SK-N-SH (cell line): ENCODE measurements around the gene KIR3DL3. TPM values are rescaled to one million over a fixed set of nuclear protein-coding genes. Genes with fewer than 3 reads are reported as not detected.

Experiments used
- CTCF ChIA-PET: fragments of 300-600, 350-600 bp; formaldehyde crosslinking; extraction: SDS; loops from one replicate; lab custom pipeline; 2021; lab: Yijun Ruan, JAX
- POLR2A ChIA-PET: fragments of 350-600 bp; sonication (Branson Sonifier 250); formaldehyde crosslinking; extraction: SDS; loops from one replicate; lab custom pipeline; 2020; ENCODE audit warnings: antibody characterized with exemption, inconsistent platforms; lab: Yijun Ruan, JAX
- DNase-seq: peaks from one replicate; pipeline ENCODE4 v3.0.0; 2012
- H2AFZ ChIP-seq: fragments of 200-600 bp; sonication (generic); 2 replicates; pipeline ENCODE4 v1.8.1; 2016; ENCODE audit warnings: antibody characterized with exemption, mild to moderate bottlenecking, low read depth
- H3F3A ChIP-seq: fragments of 200-600 bp; sonication (generic); replicated peaks from 2 replicates; pipeline ENCODE3; 2016; ENCODE audit warnings: antibody characterized with exemption, mild to moderate bottlenecking; ENCODE audit not compliant: insufficient read depth
- H3K27ac ChIP-seq, 2 experiments: fragments of 200-500 bp in 1 of 2; fragments of 200-600 bp in 1 of 2; sonication (Bioruptor generic) in 1 of 2; sonication (generic), shearing (Covaris generic) in 1 of 2; 2 replicates each; pipeline versions ENCODE4 v1.5.1 to v1.6.1; 2014 to 2016; ENCODE audit warnings: low read depth in 2 of 2, inconsistent platforms in 1 of 2, low read length in 1 of 2, mild to moderate bottlenecking in 1 of 2, mixed read lengths in 1 of 2
- H3K27me3 ChIP-seq: fragments of 200-600 bp; sonication (generic), shearing (Covaris generic); 2 replicates; pipeline ENCODE4 v1.6.1; 2016; ENCODE audit warnings: mixed run types; ENCODE audit not compliant: insufficient read depth
- H3K36me3 ChIP-seq, 2 experiments: fragments of 200-500 bp in 1 of 2; fragments of 200-600 bp in 1 of 2; sonication (Bioruptor generic) in 1 of 2; sonication (generic) in 1 of 2; replicated peaks in 1 of 2; 2 replicates each; pipeline versions ENCODE3 to v1.5.1; 2014 to 2016; ENCODE audit warnings: low read length in 1 of 2, mild to moderate bottlenecking in 1 of 2; ENCODE audit not compliant: insufficient read depth in 2 of 2, control insufficient read depth in 1 of 2
- H3K4me1 ChIP-seq, 2 experiments: fragments of 200-500 bp in 1 of 2; fragments of 200-600 bp in 1 of 2; sonication (Bioruptor generic) in 1 of 2; sonication (generic), shearing (Covaris generic) in 1 of 2; 2 replicates each; pipeline versions ENCODE4 v1.5.1 to v1.6.1; 2014 to 2016; ENCODE audit warnings: low read depth in 1 of 2, low read length in 1 of 2, mixed run types in 1 of 2; ENCODE audit not compliant: insufficient read depth in 2 of 2, control insufficient read depth in 1 of 2
- H3K4me2 ChIP-seq: fragments of 200-600 bp; sonication (generic), shearing (Covaris generic); 2 replicates; pipeline ENCODE4 v1.6.1; 2017; ENCODE audit warnings: mixed run types
- H3K4me3 ChIP-seq, 2 experiments: fragments of 200-500 bp in 1 of 2; fragments of 200-600 bp in 1 of 2; sonication (Bioruptor generic) in 1 of 2; sonication (generic), shearing (Covaris generic) in 1 of 2; 2 replicates each; pipeline versions ENCODE4 v1.5.1 to v1.8.1; 2014 to 2016; ENCODE audit warnings: low read depth in 2 of 2, inconsistent platforms in 1 of 2, low read length in 1 of 2, mild to moderate bottlenecking in 1 of 2, mixed read lengths in 1 of 2, moderate library complexity in 1 of 2
- H3K79me2 ChIP-seq: fragments of 200-600 bp; sonication (generic); 2 replicates; pipeline ENCODE4 v1.8.1; 2017; ENCODE audit warnings: mild to moderate bottlenecking; ENCODE audit not compliant: insufficient read depth
- H3K9ac ChIP-seq: fragments of 200-600 bp; sonication (generic); 2 replicates; pipeline ENCODE4 v1.6.1; 2017; ENCODE audit warnings: mixed run types
- H3K9me2 ChIP-seq: fragments of 200-600 bp; sonication (generic); 2 replicates; pipeline ENCODE4 v1.6.1; 2017; ENCODE audit warnings: mixed run types
- H3K9me3 ChIP-seq: fragments of 200-600 bp; sonication (generic); 2 replicates; pipeline ENCODE4 v1.6.1; 2017; ENCODE audit warnings: mixed run types, mild to moderate bottlenecking, moderate library complexity
- H4K20me1 ChIP-seq: fragments of 200-600 bp; sonication (generic); 2 replicates; pipeline ENCODE4 v1.6.1; 2017; ENCODE audit warnings: mild to moderate bottlenecking, mixed run types; ENCODE audit not compliant: insufficient read depth
- CHD2 ChIP-seq: fragments of 150-350 bp; IDR thresholded peaks from 2 replicates; pipeline ENCODE4 v1.6.1; 2018; ENCODE audit warnings: low read length; ENCODE audit not compliant: partially characterized antibody
- CTCF ChIP-seq: fragments of 200-600 bp; sonication (generic); IDR thresholded peaks from 2 replicates; pipeline ENCODE4 v1.6.1; 2017; ENCODE audit warnings: antibody characterized with exemption, mild to moderate bottlenecking, moderate library complexity
- EP300 ChIP-seq, 2 experiments: IDR thresholded peaks; 2 replicates each; pipeline versions ENCODE4 v1.4.0 to v1.6.1; 2012; ENCODE audit warnings: borderline replicate concordance in 1 of 2, low read depth in 1 of 2, low read length in 1 of 2
- EZH2phosphoT487 ChIP-seq: fragments of 200-600 bp; sonication (generic); IDR thresholded peaks from 2 replicates; pipeline ENCODE4 v1.6.1; 2017; ENCODE audit warnings: low read depth, mixed run types, mild to moderate bottlenecking, antibody characterized with exemption, moderate library complexity, borderline replicate concordance
- FOXJ3 ChIP-seq: sonication (generic); formaldehyde crosslinking; IDR thresholded peaks from 2 replicates; pipeline ENCODE4 v1.5.1; 2020; ENCODE audit warnings: mild to moderate bottlenecking, missing genetic modification reagents
- GATA2 ChIP-seq: sonication (generic); formaldehyde crosslinking; IDR thresholded peaks from 2 replicates; pipeline ENCODE4 v1.5.0; 2020; ENCODE audit warnings: mild to moderate bottlenecking, missing genetic modification reagents
- JUND ChIP-seq: IDR thresholded peaks from 2 replicates; pipeline ENCODE4 v1.4.0; 2012
- MEF2A ChIP-seq: IDR thresholded peaks from 2 replicates; pipeline ENCODE4 v1.4.0; 2012; ENCODE audit warnings: low read depth, borderline replicate concordance
- MXI1 ChIP-seq: IDR thresholded peaks from 2 replicates; pipeline ENCODE4 v1.6.1; 2012; ENCODE audit warnings: mild to moderate bottlenecking, low read depth, low read length, improper control_type of control experiment
- NFIC ChIP-seq: IDR thresholded peaks from 2 replicates; pipeline ENCODE4 v1.4.0; 2012; ENCODE audit warnings: borderline replicate concordance
- NRF1 ChIP-seq: IDR thresholded peaks from 2 replicates; pipeline ENCODE4 v1.6.1; 2012; ENCODE audit warnings: low read depth, mild to moderate bottlenecking, low read length
- PBX3 ChIP-seq: IDR thresholded peaks from 2 replicates; pipeline ENCODE4; 2012
- RAD21 ChIP-seq: IDR thresholded peaks from 2 replicates; pipeline ENCODE4 v1.6.1; 2012; ENCODE audit warnings: mild to moderate bottlenecking, low read length
- RCOR1 ChIP-seq: fragments of 150-350 bp; IDR thresholded peaks from 2 replicates; pipeline ENCODE4 v1.6.1; 2017; ENCODE audit warnings: antibody characterized with exemption, low read length
- RXRA ChIP-seq: IDR thresholded peaks from 2 replicates; pipeline ENCODE4 v1.4.0; 2012; ENCODE audit warnings: low read depth, mild to moderate bottlenecking, borderline replicate concordance
- SMC3 ChIP-seq: IDR thresholded peaks from 2 replicates; pipeline ENCODE4 v1.6.1; 2012; ENCODE audit warnings: low read depth, low read length, improper control_type of control experiment
- TAF1 ChIP-seq: IDR thresholded peaks from 2 replicates; pipeline ENCODE4 v1.6.1; 2012; ENCODE audit warnings: low read depth, mild to moderate bottlenecking, low read length, moderate library complexity, borderline replicate concordance
- TCF12 ChIP-seq: IDR thresholded peaks from 2 replicates; pipeline ENCODE4 v1.4.0; 2012
- USF1 ChIP-seq: IDR thresholded peaks from 2 replicates; pipeline ENCODE4 v1.4.0; 2012; ENCODE audit warnings: low read depth, borderline replicate concordance
- YY1 ChIP-seq: IDR thresholded peaks from 2 replicates; pipeline ENCODE4 v1.4.0; 2012; ENCODE audit warnings: low read depth, mild to moderate bottlenecking
- WGBS: methylation state at CpG from one replicate; pipeline ENCODE4 v1.1.6; 2017; ENCODE audit warnings: low lambda C conversion rate; 5-methylcytosine and 5-hydroxymethylcytosine counted together
- polyA plus RNA-seq, 3 experiments: library from polyadenylated mRNA; depleted of rRNA; stranded (reverse); fragments of >200 nt; gene quantifications; 2 replicates each; pipeline ENCODE4 v1.2.3, GENCODE V29; 2012

Gene KIR3DL3
- polyA plus RNA-seq, 1 of the 3 experiments (the other 2 are of a cell fraction), result not detected

- CTCF ChIA-PET, result no interaction called here
- no peak for DNase-seq
- Histone ChIP-seq H3K9ac (no peak overlapping the region), H3K9me3 (no peaks in the 10 kb centered on the region), H3K9me2 (no peaks in the 10 kb centered on the region), H3K27me3 (no peaks in the 10 kb centered on the region), H4K20me1 (no peaks in the 10 kb centered on the region), H3K4me2 (no peak overlapping the region), H2AFZ (no peak overlapping the region), H3K4me1 (no peaks in the 10 kb centered on the region), H3F3A (no peaks in the 10 kb centered on the region), H3K27ac (no peak overlapping the region), H3K4me3 (no peak overlapping the region), H3K79me2 (no peaks in the 10 kb centered on the region), H3K36me3 (no peaks in the 10 kb centered on the region)
- 0% methylated on average over 2 of the region's 7 CpGs for WGBS
- POLR2A ChIA-PET, result no interaction called here
- TF ChIP-seq CHD2, result no peak
- TF ChIP-seq NFIC, result no peak
- no peak for TF ChIP-seq RXRA
- TF ChIP-seq PBX3, result no peak
- TF ChIP-seq EP300 (IDR thresholded peaks at IDR 0.05; ENCODE audit: borderline replicate concordance in 1 of 2, low read depth in 1 of 2, low read length in 1 of 2), result no peak
- TF ChIP-seq FOXJ3 (CRISPR knock-in tag), result no peak
- no peak for TF ChIP-seq GATA2 (CRISPR knock-in tag)
- TF ChIP-seq MEF2A, result no peak
- no peak for TF ChIP-seq USF1
- no peak for TF ChIP-seq RCOR1
- TF ChIP-seq MXI1, result no peak
These were observed 15.5 kb upstream of the KIR3DL3 start for GRCh38 chr19:54708781-54709180.

GRCh38 chr19:54709212-54709948, 14.9 kb upstream of the KIR3DL3 start:
- no peaks in the 10 kb centered on the region for H3K36me3 ChIP-seq
- H3K4me1 ChIP-seq, result no peaks in the 10 kb centered on the region
- H3K27me3 ChIP-seq, result no peaks in the 10 kb centered on the region
- no peaks in the 10 kb centered on the region for H3F3A ChIP-seq
- TF ChIP-seq USF1 (no peak), CHD2 (no peak), YY1 (no peak), FOXJ3 (CRISPR knock-in tag) (no peak), MXI1 (no peak), TCF12 (no peak), EZH2phosphoT487 (no peak), SMC3 (no peak), PBX3 (no peak), NRF1 (no peak), GATA2 (CRISPR knock-in tag) (no peak), JUND (no peak), CTCF (no peak), RAD21 (no peak), TAF1 (no peak)
- DNase-seq, result no peak
- H2AFZ ChIP-seq, result no peak overlapping the region
- H3K9ac ChIP-seq, result no peak overlapping the region
- no peaks in the 10 kb centered on the region for H3K79me2 ChIP-seq
- no peaks in the 10 kb centered on the region for H3K9me3 ChIP-seq
- H3K9me2 ChIP-seq, result no peaks in the 10 kb centered on the region
- H4K20me1 ChIP-seq, result no peaks in the 10 kb centered on the region
- H3K4me2 ChIP-seq, result no peak overlapping the region
- no peak overlapping the region for H3K27ac ChIP-seq
- ChIA-PET POLR2A (no interaction called here), CTCF (no interaction called here)
- H3K4me3 ChIP-seq, result no peak overlapping the region
- 5% methylated on average over 11 of the region's 18 CpGs for WGBS
